Prostate gland (tissue), 2 donors: Measurements from ENCODE around the gene C2. TPM values are rescaled to one million over a fixed set of nuclear protein-coding genes. Genes with fewer than 3 reads are reported as not detected.

Experiments
- DNase-seq: peaks from one replicate; pipeline ENCODE4 v3.0.0-alpha.2; 2019; ENCODE audit warnings: low spot score
- H3K27ac ChIP-seq, 2 donors: fragments of 200-600 bp; sonication (generic); 2 replicates each; pipeline ENCODE4 v1.5.1; 2017 to 2019
- H3K27me3 ChIP-seq: fragments of 200-600 bp; sonication (generic); replicated peaks from 2 replicates; pipeline ENCODE4 v1.5.1; 2019; ENCODE audit not compliant: insufficient read depth
- H3K36me3 ChIP-seq, 2 donors: fragments of 200-600 bp; sonication (generic); 1 replicate in 1 of 2; 2 replicates in 1 of 2; pipeline versions ENCODE4 v1.5.1 to v1.8.1; 2017 to 2019
- H3K4me1 ChIP-seq: fragments of 200-600 bp; sonication (generic); replicated peaks from 2 replicates; pipeline ENCODE4 v1.5.1; 2019
- H3K4me3 ChIP-seq, 2 donors: fragments of 200-600 bp; sonication (generic); 2 replicates each; pipeline ENCODE4 v1.5.1; 2017 to 2019
- H3K9me3 ChIP-seq: fragments of 200-600 bp; sonication (generic); 2 replicates; pipeline ENCODE4 v1.5.1; 2017
- CTCF ChIP-seq, 4 experiments: fragments of 200-600 bp in 2 of 4; fragments of 450-650 bp in 2 of 4; sonication (generic) in 2 of 4; IDR thresholded peaks; 1 replicate in 3 of 4; 2 replicates in 1 of 4; pipeline ENCODE4 v1.5.1; 2016 to 2019; ENCODE audit warnings: antibody characterized with exemption in 4 of 4, mild to moderate bottlenecking in 2 of 4, moderate library complexity in 2 of 4
- POLR2A ChIP-seq: fragments of 450-650 bp; IDR thresholded peaks from one replicate; pipeline ENCODE4 v1.6.1; 2016; ENCODE audit warnings: antibody characterized with exemption, mild to moderate bottlenecking
- POLR2AphosphoS5 ChIP-seq: sonication (generic); formaldehyde crosslinking; IDR thresholded peaks from one replicate; pipeline ENCODE4 v1.6.1; 2017; ENCODE audit warnings: antibody characterized with exemption
- WGBS: methylation state at CpG from one replicate; pipeline ENCODE4 v1.1.5; 2018; 5-methylcytosine and 5-hydroxymethylcytosine counted together
- intact Hi-C: fragments of 100-400 bp; cut with DNase I; formaldehyde crosslinking; loops from one replicate; pipeline ENCODE4 v1.14.2; 2022
- total RNA-seq, 2 donors: library from RNA; depleted of rRNA; stranded (reverse); fragments of >200 nt; gene quantifications; one replicate each; pipeline ENCODE4 v1.1.0, GENCODE V29; 2016

C2 gene
- total RNA-seq, 2 donors from 2014 or later = 7.9 to 16.0 TPM

- no peak overlapping the region for H3K4me3 ChIP-seq
- 61% methylated on average over 6 of the region's 6 CpGs for WGBS
- H3K9me3 ChIP-seq = no peaks in the 10 kb centered on the region
- intact Hi-C loops = no loop called here
- no peak for DNase-seq
- H3K36me3 ChIP-seq = no peaks in the 10 kb centered on the region
- H3K27ac ChIP-seq = no peak overlapping the region
- peaks cover 3% of the 10 kb centered on the region for H3K4me1 ChIP-seq
- no peak for TF ChIP-seq POLR2AphosphoS5
- TF ChIP-seq POLR2A = no peak
- TF ChIP-seq CTCF (IDR thresholded peaks at IDR 0.05) = no peak
- H3K27me3 ChIP-seq = no peaks in the 10 kb centered on the region
These were observed 11.8 kb upstream of the C2 start for GRCh38 chr6:31915756-31916155.

GRCh38 chr6:31918069-31918720, 9.3 kb upstream of the C2 start:
- Histone ChIP-seq H3K27ac (no peak overlapping the region), H3K36me3 (no peaks in the 10 kb centered on the region), H3K9me3 (no peaks in the 10 kb centered on the region), H3K4me3 (no peak overlapping the region), H3K27me3 (no peaks in the 10 kb centered on the region), H3K4me1 (peaks cover 4% of the 10 kb centered on the region)
- TF ChIP-seq POLR2A (no peak), POLR2AphosphoS5 (no peak), CTCF (IDR thresholded peaks at IDR 0.05) (no peak)
- intact Hi-C loops = no loop called here
- no peak for DNase-seq
- 90% methylated on average over 8 of the region's 8 CpGs for WGBS

GRCh38 chr6:31919624-31920303, 7.8 kb upstream of the C2 start:
- Histone ChIP-seq H3K36me3 (no peaks in the 10 kb centered on the region), H3K9me3 (no peaks in the 10 kb centered on the region), H3K27me3 (no peaks in the 10 kb centered on the region), H3K27ac (peak overlapping the region; percentile 30 to 78), H3K4me1 (peaks cover 4% of the 10 kb centered on the region), H3K4me3 (no peak overlapping the region)
- TF ChIP-seq POLR2A (no peak), POLR2AphosphoS5 (peak; percentile 73), CTCF (IDR thresholded peaks at IDR 0.05) (no peak)
- DNase-seq = peak; percentile 38
- WGBS = 42% methylated on average over 6 of the region's 6 CpGs
- intact Hi-C loops = no loop called here

GRCh38 chr6:31920811-31921210, 6.7 kb upstream of the C2 start:
- 38% methylated on average over 2 of the region's 2 CpGs for WGBS
- Histone ChIP-seq H3K4me3 (no peak overlapping the region), H3K36me3 (no peaks in the 10 kb centered on the region), H3K4me1 (peaks cover 4% of the 10 kb centered on the region), H3K27ac (peak overlapping the region; percentile 30 to 78), H3K9me3 (no peaks in the 10 kb centered on the region), H3K27me3 (no peaks in the 10 kb centered on the region)
- intact Hi-C loops = no loop called here
- DNase-seq = peak; percentile 41
- TF ChIP-seq CTCF (IDR thresholded peaks at IDR 0.05) (no peak), POLR2AphosphoS5 (peak; percentile 47)

- H3K9me3 ChIP-seq = no peaks in the 10 kb centered on the region
- TF ChIP-seq CTCF (IDR thresholded peaks at IDR 0.05) (no peak), POLR2A (no peak), POLR2AphosphoS5 (no peak)
- H3K4me1 ChIP-seq = peaks cover 4% of the 10 kb centered on the region
- H3K27ac ChIP-seq = no peak overlapping the region
- 29% methylated on average over 5 of the region's 5 CpGs for WGBS
- H3K27me3 ChIP-seq = no peaks in the 10 kb centered on the region
- DNase-seq = no peak
- no peak overlapping the region for H3K4me3 ChIP-seq
- no peaks in the 10 kb centered on the region for H3K36me3 ChIP-seq
- intact Hi-C loops = no loop called here
These were observed 4.6 kb upstream of the C2 start for GRCh38 chr6:31922942-31923341.
